HG03045 (cell line): ENCODE data around the gene FOXN3.
A peak's percentile ranks its signal among the peaks of the same experiment; 100 is the strongest.

Experiments
- ATAC-seq: cut with Tn5 transposase; IDR thresholded peaks from one replicate; pipeline ENCODE4 v1.9.1; 2021; ENCODE audit warnings: mild to moderate bottlenecking, moderate library complexity; ENCODE audit not compliant: unreplicated experiment

Gene FOXN3

GRCh38 chr14:89365061-89365801 lies 51.8 kb downstream of the FOXN3 start:
- peak; percentile 89 for ATAC-seq

- ATAC-seq: no peak
Observed at GRCh38 chr14:89364316-89364715, 52.7 kb downstream of the FOXN3 start.

DNA sequence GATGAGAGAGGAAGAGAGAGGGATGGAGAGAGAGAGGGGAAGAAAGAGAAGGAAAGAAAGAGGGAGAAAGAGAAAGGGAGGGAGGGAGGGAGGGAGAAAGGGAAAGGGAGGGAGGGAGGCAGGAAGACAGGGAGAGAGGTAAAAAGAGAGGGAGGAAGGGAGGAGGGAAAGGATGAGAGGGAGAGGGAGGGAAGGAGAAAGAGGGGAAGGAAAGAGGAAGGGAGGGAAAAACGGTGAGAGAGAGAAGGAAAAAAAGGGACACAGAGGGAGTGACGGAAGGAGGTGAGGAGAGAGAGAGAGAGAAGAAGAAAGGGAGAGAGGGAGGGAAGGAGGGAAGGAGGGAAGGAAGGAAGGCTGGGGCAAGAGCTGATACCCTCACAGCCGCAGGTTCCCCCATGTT lies 56.8 kb downstream of the FOXN3 start:
- ATAC-seq: no peak

GRCh38 chr14:89359477-89360222 lies 57.4 kb downstream of the FOXN3 start:
- no peak for ATAC-seq

DNA sequence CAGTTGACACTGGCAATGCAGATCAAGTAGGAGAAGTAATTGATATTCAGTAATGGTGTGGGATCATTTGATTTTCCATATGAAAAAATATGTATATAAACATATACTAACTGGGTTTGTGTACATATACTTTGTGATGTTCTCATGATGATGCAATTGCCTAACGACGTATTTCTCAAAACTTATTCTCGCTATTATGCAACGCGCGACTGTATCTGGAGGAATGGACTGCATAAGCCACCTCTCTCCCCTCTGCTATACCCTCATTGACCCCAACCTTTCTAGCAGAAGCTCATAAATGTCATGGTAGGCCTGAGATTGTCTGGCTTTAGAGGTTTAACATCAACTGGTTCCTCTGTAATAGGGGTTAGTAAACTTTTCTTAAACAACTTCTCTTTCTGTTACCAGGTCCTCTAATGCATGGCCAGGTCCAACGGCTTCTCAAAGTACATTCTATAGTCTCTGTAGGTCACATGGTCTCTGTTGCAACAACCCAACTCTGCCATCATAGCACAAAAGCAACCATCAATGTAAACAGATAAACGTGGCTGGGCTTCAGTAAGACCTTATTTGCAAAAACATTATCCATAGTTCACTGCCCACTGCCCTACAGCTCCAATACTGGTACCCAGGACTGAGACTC lies 59.3 kb downstream of the FOXN3 start:
- ATAC-seq: no peak

- no peak for ATAC-seq
Observed at GRCh38 chr14:89356927-89357326, 60.1 kb downstream of the FOXN3 start.

GRCh38 chr14:89356496-89356895 lies 60.5 kb downstream of the FOXN3 start:
- no peak for ATAC-seq

- no peak for ATAC-seq
Observed at GRCh38 chr14:89353766-89354113, 63.3 kb downstream of the FOXN3 start.

- ATAC-seq: no peak
Observed at GRCh38 chr14:89352976-89353765, 63.9 kb downstream of the FOXN3 start.

GRCh38 chr14:89351516-89352404 lies 65.3 kb downstream of the FOXN3 start:
- no peak for ATAC-seq

DNA sequence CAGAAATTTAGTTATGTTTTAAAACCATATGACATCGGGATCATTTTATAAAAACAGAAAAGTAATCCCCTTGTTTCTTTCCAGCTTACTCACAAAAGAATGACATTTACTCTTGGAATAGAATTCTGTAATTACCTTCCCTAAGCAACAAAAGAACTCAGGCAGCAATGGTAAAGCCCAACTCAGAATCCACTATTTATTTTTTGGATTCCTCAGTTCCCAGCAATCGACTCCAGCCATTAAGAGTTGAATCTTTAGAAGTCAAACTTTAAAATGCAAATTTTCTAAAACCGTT lies 65.9 kb downstream of the FOXN3 start:
- ATAC-seq: no peak

DNA sequence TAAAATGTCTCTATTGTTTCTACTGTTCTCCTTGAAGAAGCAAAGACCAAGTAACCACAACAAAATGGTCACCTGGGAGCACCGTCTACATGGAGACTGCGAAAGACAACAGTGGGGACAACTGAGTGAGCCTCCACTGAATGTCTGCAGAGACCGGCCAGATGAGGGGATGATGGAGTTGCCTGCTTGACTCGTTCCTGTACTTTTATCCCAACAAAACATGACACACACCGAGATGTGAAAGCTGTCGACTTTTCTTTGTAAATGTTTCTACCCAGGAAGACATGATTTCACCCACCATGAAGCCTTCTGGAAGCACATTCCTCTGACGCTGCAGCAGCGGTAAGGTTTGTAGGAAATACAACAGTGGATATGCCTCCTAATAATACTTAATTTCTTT lies 66.9 kb downstream of the FOXN3 start:
- ATAC-seq: no peak

- ATAC-seq: no peak
Observed at GRCh38 chr14:89349171-89350008, 67.6 kb downstream of the FOXN3 start.

DNA sequence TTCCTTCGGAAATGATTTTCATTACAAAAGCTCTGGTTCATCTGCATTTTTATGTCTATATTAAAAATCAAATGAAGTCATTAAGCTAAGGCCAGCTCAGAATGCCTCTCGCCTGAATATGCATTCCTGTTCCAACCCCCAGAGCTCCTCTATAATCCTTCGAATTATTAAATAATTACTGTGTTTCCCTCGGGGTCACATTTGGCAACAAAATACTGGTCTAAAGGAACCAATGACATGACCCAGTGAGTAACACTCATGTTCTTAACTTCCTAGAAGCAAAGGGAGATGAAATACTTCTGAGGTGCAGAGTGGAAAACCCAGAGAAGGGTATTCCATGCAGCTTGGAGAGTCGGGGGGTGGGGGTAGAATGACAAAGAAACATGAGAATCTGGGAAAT lies 68.3 kb downstream of the FOXN3 start:
- no peak for ATAC-seq

DNA sequence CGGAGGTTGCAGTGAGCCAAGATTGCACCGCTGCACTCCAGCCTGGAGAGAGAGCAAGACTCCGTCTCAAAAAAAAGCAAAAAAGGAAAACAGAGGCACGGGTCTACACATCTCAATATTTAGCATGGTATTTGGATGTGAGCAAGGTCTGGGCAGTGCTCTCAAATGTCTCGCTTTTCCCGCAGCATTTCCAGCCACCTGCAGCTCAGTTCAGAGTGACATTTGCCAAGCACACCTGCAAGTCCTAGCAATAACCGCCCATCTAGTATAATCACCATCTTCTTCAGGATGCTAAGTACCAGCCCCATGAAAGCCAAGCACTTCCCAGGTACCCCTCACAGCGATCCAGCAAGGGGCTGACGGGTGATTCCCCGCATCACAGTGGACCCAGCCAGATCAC lies 69.1 kb downstream of the FOXN3 start:
- no peak for ATAC-seq

GRCh38 chr14:89344920-89345254 lies 72.1 kb downstream of the FOXN3 start:
- no peak for ATAC-seq

DNA sequence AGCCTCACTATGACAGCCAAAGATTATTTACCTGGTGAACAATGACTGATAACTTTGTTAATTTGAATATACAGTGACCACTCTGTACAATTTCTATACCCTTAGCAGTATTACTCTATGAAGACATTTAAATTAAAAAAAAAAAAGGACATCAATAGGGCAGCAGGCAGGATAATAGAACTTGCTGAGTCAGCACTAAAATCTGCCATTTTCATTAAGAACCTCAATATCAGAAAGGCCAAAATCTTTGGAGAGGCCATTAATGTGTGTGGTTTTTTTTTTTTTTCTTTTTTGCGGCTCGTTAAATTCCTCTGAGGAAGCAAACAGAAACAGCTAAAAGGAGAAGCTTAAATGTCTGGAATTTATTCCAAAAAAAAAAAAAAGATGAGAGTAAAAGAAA lies 73.7 kb downstream of the FOXN3 start:
- no peak for ATAC-seq

- ATAC-seq: no peak
Observed at GRCh38 chr14:89342049-89342448, 75.0 kb downstream of the FOXN3 start.

GRCh38 chr14:89340200-89341181 lies 76.5 kb downstream of the FOXN3 start:
- no peak for ATAC-seq
